Measurements from ENCODE around the gene MID1. TPM values are rescaled to one million over a fixed set of nuclear protein-coding genes. Genes with fewer than 3 reads are reported as not detected.

The MID1 gene
- total RNA-seq, 2 donors from 2014 or later: 0.36 TPM; not detected in 1

DNA sequence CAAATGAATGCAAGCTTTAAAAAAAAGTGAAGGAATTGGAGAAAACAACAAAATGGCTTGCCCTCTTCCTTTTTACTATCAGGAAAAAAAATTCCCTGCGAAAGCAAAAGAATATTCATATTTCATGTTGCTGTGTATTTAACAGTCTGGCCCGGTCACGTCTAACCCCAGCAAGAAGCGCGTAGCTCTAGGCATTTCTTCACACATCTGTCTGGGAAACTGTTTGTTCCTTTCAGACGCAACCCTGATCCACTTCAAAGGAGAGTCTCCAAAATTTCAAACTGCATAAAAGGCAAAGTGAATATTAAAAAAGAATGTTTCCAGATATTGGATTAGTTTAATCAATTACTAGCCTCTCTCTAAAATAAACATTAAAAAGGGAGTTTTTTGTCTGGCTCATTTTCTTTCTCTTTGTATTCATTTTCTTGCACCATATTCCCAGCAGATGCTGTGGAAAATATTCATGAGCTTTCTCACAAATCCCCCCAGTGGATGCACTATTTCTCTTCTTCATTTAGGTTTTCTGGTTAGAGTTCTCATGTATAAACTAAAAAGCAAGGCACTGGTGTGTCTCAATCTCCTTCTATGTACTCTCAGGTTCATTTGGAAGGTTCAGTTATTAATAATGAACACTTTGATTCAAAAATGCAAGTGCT, 145.3 kb downstream of the MID1 start:
- no peaks in the 10 kb centered on the region for H3K36me3 Mint-ChIP-seq
- no peaks in the 10 kb centered on the region for H3K9me3 Mint-ChIP-seq
- H3K27ac Mint-ChIP-seq: no peak overlapping the region
- no peaks in the 10 kb centered on the region for H3K27me3 Mint-ChIP-seq
- DNase-seq (ENCODE audit: low spot score) (no peak), ATAC-seq (no peak)
- H3K4me3 Mint-ChIP-seq: no peak overlapping the region
- no peaks in the 10 kb centered on the region for H3K4me1 Mint-ChIP-seq (ENCODE audit: low read depth in 2 of 2)

DNA sequence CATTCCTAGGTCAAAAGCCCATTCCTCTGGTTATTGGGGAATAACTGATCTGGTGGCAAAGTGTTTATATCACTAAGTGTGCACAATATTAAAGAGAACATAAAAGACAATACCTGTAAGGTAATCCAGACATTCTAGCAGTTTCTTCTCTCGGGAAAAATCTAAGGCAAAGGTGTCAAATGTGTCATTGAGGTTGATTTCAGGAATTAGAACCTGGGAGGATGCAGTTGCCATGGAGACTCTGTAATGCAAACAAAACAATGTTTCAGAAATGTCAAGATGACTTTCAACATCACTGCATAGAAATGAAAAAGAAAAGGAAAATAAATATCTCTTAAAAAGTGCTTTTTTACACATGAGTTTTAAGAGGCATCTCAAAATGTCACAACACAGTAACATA, 145.9 kb downstream of the MID1 start:
- Mint-ChIP-seq H3K27me3 (no peaks in the 10 kb centered on the region), H3K4me1 (ENCODE audit: low read depth in 2 of 2) (no peaks in the 10 kb centered on the region), H3K27ac (no peak overlapping the region), H3K9me3 (no peaks in the 10 kb centered on the region), H3K4me3 (no peak overlapping the region), H3K36me3 (no peaks in the 10 kb centered on the region)
- DNase-seq (ENCODE audit: low spot score) (no peak), ATAC-seq (no peak)

DNA sequence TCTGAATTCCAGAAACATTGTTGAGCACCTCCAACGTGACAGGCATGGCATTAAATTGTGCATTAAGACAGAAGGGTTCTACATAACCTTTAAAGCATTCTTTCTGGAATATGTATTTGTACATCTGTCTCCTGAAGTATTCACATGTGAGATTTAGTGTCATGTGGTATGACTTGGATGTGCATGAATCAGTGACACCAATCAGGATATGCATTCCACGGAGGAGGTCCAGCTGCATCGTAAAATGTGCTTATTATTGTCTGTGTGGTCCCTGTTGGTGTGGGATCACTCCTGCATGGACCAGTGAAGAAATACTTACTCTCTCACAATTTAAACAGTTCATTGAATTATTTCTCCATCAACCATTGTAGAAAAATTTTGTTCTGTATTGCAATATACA, 149.0 kb downstream of the MID1 start:
- Mint-ChIP-seq H3K4me1 (ENCODE audit: low read depth in 2 of 2) (peaks cover 0 to 6% of the 10 kb centered on the region in 2 donors), H3K27ac (no peak overlapping the region), H3K4me3 (no peak overlapping the region), H3K36me3 (no peaks in the 10 kb centered on the region), H3K27me3 (no peaks in the 10 kb centered on the region), H3K9me3 (no peaks in the 10 kb centered on the region)
- ATAC-seq (no peak), DNase-seq (ENCODE audit: low spot score) (no peak)

DNA sequence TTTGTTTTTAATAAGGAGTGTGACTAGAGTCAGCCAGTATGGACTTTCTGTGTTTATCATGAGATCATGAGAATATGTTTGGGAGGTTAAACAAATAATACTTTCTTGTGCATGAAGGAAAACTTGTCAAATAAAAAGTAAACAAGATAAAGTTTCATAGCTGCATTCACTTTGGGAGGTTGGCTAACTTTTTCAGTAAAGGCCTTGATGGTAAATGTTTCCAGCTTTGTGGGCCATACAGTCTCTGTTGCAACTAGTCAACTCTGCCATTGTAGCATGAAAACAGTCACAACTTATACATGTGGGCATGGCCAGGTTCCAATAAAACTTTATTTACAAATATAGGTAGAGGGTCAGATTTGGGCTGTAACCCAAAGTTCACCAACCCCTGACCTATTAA, 150.4 kb downstream of the MID1 start:
- no peak overlapping the region for H3K4me3 Mint-ChIP-seq
- no peaks in the 10 kb centered on the region for H3K27me3 Mint-ChIP-seq
- H3K27ac Mint-ChIP-seq: no peak overlapping the region
- DNase-seq (ENCODE audit: low spot score) (no peak), ATAC-seq (no peak)
- no peaks in the 10 kb centered on the region for H3K36me3 Mint-ChIP-seq
- H3K9me3 Mint-ChIP-seq: no peaks in the 10 kb centered on the region
- H3K4me1 Mint-ChIP-seq (ENCODE audit: low read depth in 2 of 2): peaks cover 0 to 6% of the 10 kb centered on the region in 2 donors

DNA sequence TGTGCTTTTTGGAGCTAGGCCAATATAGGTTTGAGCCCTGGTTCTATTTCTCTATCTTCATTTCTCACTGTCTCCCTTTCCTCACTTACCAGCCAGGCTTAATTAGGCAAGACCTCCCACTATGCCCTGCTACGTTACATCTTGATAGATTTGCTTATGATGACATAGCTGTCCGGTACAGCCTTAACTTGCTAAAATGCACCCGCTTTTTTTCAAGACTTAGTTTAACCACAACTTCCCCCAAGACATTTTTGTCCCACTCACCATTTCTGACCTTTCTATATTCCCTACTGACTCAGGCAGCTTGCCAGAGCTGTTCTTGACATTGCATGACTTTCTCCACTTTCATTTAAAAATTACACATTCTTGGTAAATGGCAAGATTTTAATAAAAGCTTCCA, 152.6 kb downstream of the MID1 start:
- Mint-ChIP-seq H3K4me3 (no peak overlapping the region), H3K27me3 (no peaks in the 10 kb centered on the region), H3K4me1 (ENCODE audit: low read depth in 2 of 2) (peaks cover 0 to 6% of the 10 kb centered on the region in 2 donors), H3K36me3 (no peaks in the 10 kb centered on the region), H3K27ac (no peak overlapping the region), H3K9me3 (no peaks in the 10 kb centered on the region)
- ATAC-seq (no peak), DNase-seq (ENCODE audit: low spot score) (no peak)

DNA sequence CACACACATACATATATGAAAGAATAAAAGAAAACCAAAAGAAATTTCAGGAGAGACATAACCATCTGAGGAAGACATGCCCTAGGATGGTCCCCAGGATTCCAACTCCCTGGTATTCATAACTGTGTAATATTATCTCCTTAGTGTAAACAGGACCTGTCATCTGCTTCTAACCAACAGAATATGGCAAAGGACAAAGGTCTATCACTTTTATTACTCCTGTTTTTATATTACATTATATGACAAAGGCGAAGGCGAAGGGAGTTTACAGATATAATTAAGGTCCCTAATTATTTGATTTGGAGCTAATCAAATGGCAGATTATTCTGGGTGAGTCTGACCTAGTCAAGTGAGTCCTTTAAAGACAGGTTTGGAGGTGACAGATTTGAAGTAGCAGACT, 155.1 kb downstream of the MID1 start:
- ATAC-seq (no peak), DNase-seq (ENCODE audit: low spot score) (no peak)
- Mint-ChIP-seq H3K9me3 (no peaks in the 10 kb centered on the region), H3K4me1 (ENCODE audit: low read depth in 2 of 2) (peaks cover 0 to 6% of the 10 kb centered on the region in 2 donors), H3K4me3 (no peak overlapping the region), H3K27me3 (peaks cover 0 to 4% of the 10 kb centered on the region in 2 donors), H3K27ac (no peak overlapping the region), H3K36me3 (no peaks in the 10 kb centered on the region)

DNA sequence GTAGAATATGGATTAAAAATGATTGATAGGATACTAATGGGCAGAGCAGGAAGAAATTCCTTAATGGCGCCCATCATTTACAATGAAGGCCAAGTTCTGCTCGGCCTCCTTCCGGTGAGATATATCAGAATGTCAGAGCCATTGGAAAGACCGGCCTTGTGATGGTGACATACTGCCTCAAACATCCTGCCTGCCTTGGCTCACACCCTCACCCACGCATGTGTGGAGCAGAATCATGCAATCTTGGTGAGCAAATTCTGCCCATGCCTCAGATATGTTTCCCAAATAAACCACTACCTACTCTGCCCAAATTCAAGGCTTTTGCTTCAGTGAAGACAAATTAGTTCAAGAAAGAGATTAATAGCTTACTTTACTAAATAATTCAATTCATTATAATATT, 163.3 kb downstream of the MID1 start:
- Mint-ChIP-seq H3K9me3 (peaks cover 6% of the 10 kb centered on the region), H3K27me3 (peaks cover 0 to 4% of the 10 kb centered on the region in 2 donors), H3K4me3 (no peak overlapping the region), H3K36me3 (no peaks in the 10 kb centered on the region), H3K4me1 (ENCODE audit: low read depth in 2 of 2) (no peaks in the 10 kb centered on the region), H3K27ac (no peak overlapping the region)
- ATAC-seq: no peak
- no peak for DNase-seq (ENCODE audit: low spot score)

DNA sequence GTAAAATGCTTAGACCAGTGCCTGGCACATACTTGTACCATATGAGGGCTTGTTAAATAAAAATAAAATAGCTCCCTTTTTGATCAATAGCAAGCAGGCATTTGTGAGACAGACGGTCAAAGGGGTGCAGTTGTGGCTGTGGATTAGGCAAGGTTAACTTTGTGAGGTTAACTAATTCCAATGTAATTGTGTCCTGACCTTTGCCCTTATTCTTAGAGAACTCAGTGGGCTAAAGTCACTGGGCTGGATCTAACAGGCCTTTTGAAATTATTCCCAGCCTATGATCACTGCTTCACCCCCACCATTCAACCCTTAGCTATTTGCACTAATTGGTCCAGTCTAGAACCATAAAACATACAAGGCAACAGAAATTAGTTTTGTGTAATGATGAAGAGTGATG, 166.4 kb downstream of the MID1 start:
- DNase-seq (ENCODE audit: low spot score): no peak
- ATAC-seq: no peak
- peaks cover 6% of the 10 kb centered on the region for H3K9me3 Mint-ChIP-seq

DNA sequence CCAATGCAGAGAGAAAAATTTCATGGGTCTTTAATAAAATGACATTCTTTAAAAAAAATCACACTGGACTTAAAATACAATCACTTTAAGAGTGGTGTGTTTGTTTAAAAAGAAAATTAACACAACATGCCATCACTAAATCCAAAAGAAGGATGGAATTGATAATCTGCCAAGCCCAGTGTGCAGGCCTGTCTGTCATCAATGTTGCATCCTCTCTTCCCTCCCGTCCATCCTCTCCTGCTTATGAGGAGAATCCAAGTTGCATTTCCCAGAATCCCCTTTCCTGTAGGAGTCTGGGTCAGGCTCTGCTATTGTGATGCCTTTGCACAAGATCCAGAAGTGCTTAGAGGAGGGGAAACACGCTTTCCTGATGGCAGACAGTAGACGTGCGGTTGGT, 169.4 kb downstream of the MID1 start:
- Mint-ChIP-seq H3K27ac (no peak overlapping the region), H3K36me3 (no peaks in the 10 kb centered on the region), H3K9me3 (peaks cover 6% of the 10 kb centered on the region), H3K27me3 (no peaks in the 10 kb centered on the region), H3K4me3 (no peak overlapping the region), H3K4me1 (ENCODE audit: low read depth in 2 of 2) (no peaks in the 10 kb centered on the region)
- ATAC-seq: no peak
- no peak for DNase-seq (ENCODE audit: low spot score)

More for the DNA sequence above, 166.4 kb downstream of the MID1 start:
- Mint-ChIP-seq H3K4me3 (no peak overlapping the region), H3K27me3 (no peaks in the 10 kb centered on the region), H3K4me1 (ENCODE audit: low read depth in 2 of 2) (no peaks in the 10 kb centered on the region), H3K27ac (no peak overlapping the region), H3K36me3 (no peaks in the 10 kb centered on the region)

DNA sequence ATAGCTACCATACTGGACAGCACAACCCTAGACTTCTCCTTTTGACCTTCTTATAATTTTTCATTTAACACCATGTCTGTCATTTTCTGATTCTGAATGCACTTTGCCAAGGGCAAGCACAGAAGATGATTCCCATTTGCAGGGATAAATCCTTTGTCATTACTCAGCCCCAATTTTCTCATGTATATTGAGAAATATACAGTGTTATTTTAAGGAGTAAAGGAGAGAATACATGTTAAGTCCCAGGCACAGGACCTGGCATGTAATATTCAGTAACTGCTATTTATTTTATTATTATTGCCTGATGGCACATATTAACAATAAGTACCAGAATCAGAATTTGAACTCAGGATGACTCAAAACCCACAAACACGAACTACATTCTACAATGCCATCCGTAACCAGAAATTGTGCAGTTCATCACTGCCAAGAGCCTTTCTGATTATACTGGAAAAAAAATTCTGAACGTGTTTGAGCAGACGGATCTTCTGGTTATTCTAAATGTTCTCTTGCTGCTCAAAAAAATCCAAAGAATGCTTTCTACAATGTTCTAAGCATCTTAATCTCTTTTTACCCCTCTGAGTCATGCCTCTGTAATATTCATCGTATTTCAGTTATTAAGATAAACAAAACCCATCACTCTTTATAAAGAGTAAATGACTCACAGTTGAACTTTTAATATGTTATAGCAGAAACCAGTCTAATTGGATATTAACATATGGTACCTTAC, 170.0 kb downstream of the MID1 start:
- no peaks in the 10 kb centered on the region for H3K36me3 Mint-ChIP-seq

DNA sequence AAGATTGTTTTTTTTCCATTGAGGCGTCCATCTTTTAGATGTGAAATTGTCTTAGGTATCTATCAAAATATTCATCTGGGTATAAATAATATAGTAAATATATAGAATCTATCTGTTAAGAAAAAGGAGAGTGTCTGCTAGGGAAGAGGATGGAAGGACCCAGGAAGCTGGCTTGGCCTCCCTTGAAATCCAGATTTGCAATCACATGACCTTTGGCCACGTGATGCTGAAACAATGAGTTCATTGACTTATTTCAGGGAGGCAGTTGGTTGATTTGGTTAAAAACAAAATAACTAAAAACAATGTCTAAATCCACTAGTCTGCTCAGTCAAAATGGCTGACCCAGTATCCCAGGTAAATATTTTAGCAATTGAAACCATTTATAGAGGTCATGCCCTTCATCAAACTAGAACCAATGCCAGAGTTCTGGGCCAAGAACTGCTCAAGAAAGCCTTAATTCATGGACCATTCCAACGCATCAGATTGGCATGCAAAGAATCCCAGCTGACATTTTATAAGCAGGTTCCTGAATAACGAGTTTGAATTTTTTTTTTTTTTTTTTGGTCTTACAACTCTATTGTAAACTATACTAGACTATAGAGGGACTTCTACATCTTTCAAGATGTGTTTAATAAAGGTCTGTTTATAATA, 172.7 kb downstream of the MID1 start:
- no peaks in the 10 kb centered on the region for H3K9me3 Mint-ChIP-seq
- no peaks in the 10 kb centered on the region for H3K27me3 Mint-ChIP-seq
- DNase-seq (ENCODE audit: low spot score): no peak
- H3K4me1 Mint-ChIP-seq (ENCODE audit: low read depth in 2 of 2): no peaks in the 10 kb centered on the region
- no peak for ATAC-seq
- H3K36me3 Mint-ChIP-seq: no peaks in the 10 kb centered on the region
- no peak overlapping the region for H3K27ac Mint-ChIP-seq
- no peak overlapping the region for H3K4me3 Mint-ChIP-seq

More for the DNA sequence above, 170.0 kb downstream of the MID1 start:
- Mint-ChIP-seq H3K9me3 (peaks cover 6% of the 10 kb centered on the region), H3K27me3 (no peaks in the 10 kb centered on the region), H3K27ac (no peak overlapping the region), H3K4me1 (ENCODE audit: low read depth in 2 of 2) (no peaks in the 10 kb centered on the region), H3K4me3 (no peak overlapping the region)
- ATAC-seq (no peak), DNase-seq (ENCODE audit: low spot score) (no peak)

DNA sequence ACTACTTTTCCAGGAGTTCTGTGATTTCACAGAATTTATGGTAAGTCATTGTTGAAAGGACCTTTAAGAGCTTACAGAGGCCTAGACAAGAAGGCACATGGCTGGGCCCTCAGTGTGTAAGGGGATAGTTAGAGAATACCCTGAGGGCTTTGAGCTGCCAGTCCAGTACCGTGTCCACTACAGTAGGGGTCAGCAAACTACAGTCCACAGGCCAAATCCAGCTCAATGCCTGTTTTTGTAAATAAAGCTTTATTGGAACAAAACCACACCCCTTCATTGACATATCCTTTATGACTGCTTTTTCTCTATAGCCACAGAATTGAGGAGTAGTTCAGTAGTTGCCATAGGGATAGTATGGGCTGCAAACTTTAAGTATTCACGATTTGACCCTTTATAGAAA, 176.2 kb downstream of the MID1 start:
- no peak overlapping the region for H3K4me3 Mint-ChIP-seq
- H3K27ac Mint-ChIP-seq: no peak overlapping the region
- ATAC-seq: no peak
- H3K36me3 Mint-ChIP-seq: no peaks in the 10 kb centered on the region
- H3K9me3 Mint-ChIP-seq: peaks cover 6% of the 10 kb centered on the region
- H3K27me3 Mint-ChIP-seq: peaks cover 0 to 10% of the 10 kb centered on the region in 2 donors
- H3K4me1 Mint-ChIP-seq (ENCODE audit: low read depth in 2 of 2): no peaks in the 10 kb centered on the region
- DNase-seq (ENCODE audit: low spot score): no peak

DNA sequence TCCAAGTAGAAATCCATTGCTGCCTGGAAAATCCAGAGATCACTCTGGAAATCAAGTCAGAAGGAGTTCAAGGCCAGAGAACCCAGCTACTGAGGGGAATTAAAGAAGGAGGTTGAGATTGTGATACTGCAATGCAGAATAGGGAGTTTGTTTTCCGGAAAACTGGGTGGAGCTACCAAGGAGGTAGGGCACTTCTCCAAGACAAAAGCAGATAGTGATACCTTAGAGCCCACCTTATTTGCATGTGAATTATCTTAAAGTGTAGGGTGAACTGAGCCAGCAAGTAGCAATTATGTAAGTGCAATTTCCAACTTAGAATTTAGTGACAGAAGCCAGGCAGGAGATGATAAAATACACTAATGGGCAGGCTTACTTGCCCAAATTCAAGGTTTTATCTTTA, 178.9 kb downstream of the MID1 start:
- no peaks in the 10 kb centered on the region for H3K36me3 Mint-ChIP-seq
- no peaks in the 10 kb centered on the region for H3K4me1 Mint-ChIP-seq (ENCODE audit: low read depth in 2 of 2)
- peaks cover 0 to 10% of the 10 kb centered on the region in 2 donors for H3K27me3 Mint-ChIP-seq
- DNase-seq (ENCODE audit: low spot score) (no peak), ATAC-seq (no peak)
- H3K27ac Mint-ChIP-seq: no peak overlapping the region
- no peak overlapping the region for H3K4me3 Mint-ChIP-seq
- H3K9me3 Mint-ChIP-seq: peaks cover 6% of the 10 kb centered on the region

DNA sequence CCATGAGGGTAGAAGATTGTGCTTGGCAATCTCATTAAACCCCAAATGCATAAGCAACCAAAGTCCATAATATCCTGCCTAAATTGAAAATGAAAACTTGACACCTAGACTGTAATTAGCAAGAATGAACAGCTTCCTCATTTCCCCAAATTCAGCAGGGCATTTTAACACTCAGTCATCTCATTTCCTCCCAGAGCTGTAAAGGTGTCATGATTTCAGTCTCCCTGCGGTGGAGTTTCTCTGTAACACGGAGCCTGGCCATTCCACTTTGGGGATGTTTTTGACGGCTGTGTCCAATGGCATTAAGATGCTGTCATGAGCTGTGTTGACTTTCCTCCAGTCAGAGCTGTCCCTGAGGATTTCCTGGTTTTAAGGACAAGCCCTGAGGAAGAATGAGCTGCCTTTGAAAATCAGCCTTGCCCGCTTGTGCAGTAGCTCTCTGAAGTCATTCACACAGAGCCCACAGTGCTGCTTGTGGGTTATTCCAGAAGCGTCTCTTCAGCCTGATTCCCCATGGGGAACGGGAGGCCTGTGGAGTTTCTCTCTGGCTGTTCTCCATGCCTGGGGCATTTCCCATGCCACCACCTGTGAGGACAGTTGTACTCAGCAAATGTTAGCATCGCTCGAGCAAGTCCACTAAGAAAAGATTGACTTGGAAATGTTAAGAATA, 187.0 kb downstream of the MID1 start:
- DNase-seq (ENCODE audit: low spot score): no peak
- no peaks in the 10 kb centered on the region for H3K9me3 Mint-ChIP-seq
- no peak overlapping the region for H3K4me3 Mint-ChIP-seq
- H3K27me3 Mint-ChIP-seq: peaks cover 0 to 3% of the 10 kb centered on the region in 2 donors
- ATAC-seq: peak in 1 of 2 donors; percentile 76
- no peaks in the 10 kb centered on the region for H3K4me1 Mint-ChIP-seq (ENCODE audit: low read depth in 2 of 2)
- no peaks in the 10 kb centered on the region for H3K36me3 Mint-ChIP-seq
- H3K27ac Mint-ChIP-seq: no peak overlapping the region

Data from natural killer cell treated with Interleukin-12 subunit alpha and Interleukin-12 subunit beta and Interleukin-15 and Interleukin-18, amount 100 ng/mL, for 72 hours (primary cell).